Common myeloid progenitor, CD34-positive (primary cell): ENCODE data around the gene OMD.

Experiments used
- CTCF ChIA-PET: fragments of 350-600 bp; sonication (Branson Sonifier 250); formaldehyde crosslinking; loops from one replicate; lab custom pipeline; 2021; ENCODE audit warnings: antibody characterized with exemption; lab: Charles Lee
- POLR2A ChIA-PET: fragments of 350-600 bp; sonication (Branson Sonifier 250); formaldehyde crosslinking; loops from one replicate; lab custom pipeline; 2021; ENCODE audit warnings: antibody characterized with exemption; lab: Charles Lee
- DNase-seq, 3 donors: peaks; one replicate each; pipeline versions ENCODE4 v3.0.0 to v3.0.0-alpha.2; 2013
- H3K27ac ChIP-seq, 2 experiments: 1 replicate in 1 of 2; 2 replicates in 1 of 2; pipeline ENCODE4 v1.7.0; 2013; ENCODE audit warnings: inconsistent platforms in 2 of 2, low read length in 2 of 2, mild to moderate bottlenecking in 2 of 2, low read depth in 1 of 2, moderate library complexity in 1 of 2; ENCODE audit not compliant: severe bottlenecking in 2 of 2, insufficient read depth in 1 of 2, poor library complexity in 1 of 2
- H3K27me3 ChIP-seq, 5 experiments: replicated peaks in 2 of 5; 1 replicate in 3 of 5; 2 replicates in 2 of 5; pipeline versions ENCODE4 v1.6.1 to v1.7.0; 2013; ENCODE audit warnings: low read length in 4 of 5, mild to moderate bottlenecking in 2 of 5, moderate library complexity in 2 of 5, inconsistent platforms in 1 of 5; ENCODE audit not compliant: insufficient read depth in 5 of 5, control insufficient read depth in 4 of 5
- H3K36me3 ChIP-seq, 4 experiments: 1 replicate in 2 of 4; 2 replicates in 2 of 4; pipeline versions ENCODE4 v1.6.1 to v1.7.0; 2013; ENCODE audit warnings: low read length in 3 of 4, control low read depth in 1 of 4, mild to moderate bottlenecking in 1 of 4; ENCODE audit not compliant: control insufficient read depth in 4 of 4, insufficient read depth in 4 of 4
- H3K4me1 ChIP-seq, 4 experiments: 1 replicate in 3 of 4; 2 replicates in 1 of 4; pipeline versions ENCODE4 v1.6.1 to v1.7.1; 2013; ENCODE audit warnings: low read length in 3 of 4, mild to moderate bottlenecking in 3 of 4, control low read depth in 1 of 4, inconsistent platforms in 1 of 4, moderate library complexity in 1 of 4; ENCODE audit not compliant: control insufficient read depth in 4 of 4, insufficient read depth in 4 of 4; ENCODE audit errors: control extremely low read depth in 1 of 4
- H3K4me3 ChIP-seq, 7 experiments: 1 replicate in 4 of 7; 2 replicates in 3 of 7; pipeline versions ENCODE4 v1.5.1 to v1.7.0; 2013; ENCODE audit warnings: mild to moderate bottlenecking in 7 of 7, low read length in 6 of 7, moderate library complexity in 6 of 7, inconsistent platforms in 2 of 7, low read depth in 2 of 7, control low read depth in 1 of 7; ENCODE audit not compliant: insufficient read depth in 4 of 7, control insufficient read depth in 1 of 7; ENCODE audit errors: extremely low read depth in 1 of 7
- H3K9me3 ChIP-seq, 5 experiments: 1 replicate in 4 of 5; 2 replicates in 1 of 5; pipeline versions ENCODE4 v1.6.1 to v1.7.1; 2013; ENCODE audit warnings: low read length in 4 of 5, mild to moderate bottlenecking in 2 of 5, inconsistent platforms in 1 of 5, low read depth in 1 of 5, moderate library complexity in 1 of 5; ENCODE audit not compliant: control insufficient read depth in 4 of 5, insufficient read depth in 2 of 5; ENCODE audit errors: control extremely low read depth in 1 of 5
- WGBS: methylation state at CpG from one replicate; pipeline ENCODE4 v1.1.5; 2013; ENCODE audit not compliant: insufficient coverage; 5-methylcytosine and 5-hydroxymethylcytosine counted together

Gene OMD

GRCh38 chr9:92404042-92404836, 20.0 kb downstream of the OMD start, which contains the start of gene OGN:
Gene OGN, minus strand, starts transcription at chr9:92404578. Its CDS starts 1,171 bp downstream, at chr9:92403407.
- no CpG with 5 or more reads among the region's 5 CpGs for whole genome bisulfite sequencing
- H3K4me3 ChIP-seq: no peak within 1 kb of the TSS
- no peak within 1 kb of the TSS for H3K27ac ChIP-seq
- H3K36me3 ChIP-seq: peaks cover 0 to 3% (median 0%) of the 10 kb centered on the region in 4 experiments
- CTCF ChIA-PET: interaction anchor here (1.0 to 1.5 kb wide), 2 partner anchors 10 to 36 kb away, joined by 3 read pairs; no protein-coding TSS in a partner anchor
- peaks cover 17 to 34% (median 19%) of the 10 kb centered on the region in 4 experiments for H3K4me1 ChIP-seq
- no peak for DNase-seq
- no peaks in the 10 kb centered on the region for H3K9me3 ChIP-seq
- POLR2A ChIA-PET: no interaction called here
- no peaks in the 10 kb centered on the region for H3K27me3 ChIP-seq

- peak in 2 of 3 donors; percentile 14 to 18 for DNase-seq
- Histone ChIP-seq H3K27ac (no peak overlapping the region), H3K27me3 (no peaks in the 10 kb centered on the region), H3K9me3 (no peaks in the 10 kb centered on the region), H3K4me1 (peaks cover 17 to 34% (median 19%) of the 10 kb centered on the region in 4 experiments), H3K36me3 (no peaks in the 10 kb centered on the region), H3K4me3 (no peak overlapping the region)
- POLR2A ChIA-PET: no interaction called here
- CTCF ChIA-PET: interaction anchor here (0.8 to 1.5 kb wide), 4 partner anchors 11 to 37 kb away, joined by 3 to 4 read pairs (median 3); no protein-coding TSS in a partner anchor
- 88% methylated on average over 1 of the region's 5 CpGs for WGBS
These were observed 21.2 kb downstream of the OMD start for GRCh38 chr9:92402826-92403745.

GRCh38 chr9:92402360-92402759, 21.9 kb downstream of the OMD start:
- Histone ChIP-seq H3K36me3 (no peaks in the 10 kb centered on the region), H3K27ac (no peak overlapping the region), H3K4me3 (no peak overlapping the region), H3K27me3 (no peaks in the 10 kb centered on the region), H3K4me1 (peaks cover 17 to 32% (median 19%) of the 10 kb centered on the region in 4 experiments), H3K9me3 (no peaks in the 10 kb centered on the region)
- DNase-seq: no peak
- no CpG with 5 or more reads among the region's 1 CpG for WGBS
- ChIA-PET CTCF (interaction anchor here (1.3 to 1.7 kb wide), 2 partner anchors 15 to 33 kb away, joined by 4 to 6 read pairs; no protein-coding TSS in a partner anchor), POLR2A (no interaction called here)

GRCh38 chr9:92397853-92398252, 26.4 kb downstream of the OMD start:
- DNase-seq: no peak
- no peaks in the 10 kb centered on the region for H3K4me1 ChIP-seq
- H3K27ac ChIP-seq: no peak overlapping the region
- no peak overlapping the region for H3K4me3 ChIP-seq
- ChIA-PET POLR2A (no interaction called here), CTCF (interaction anchor here (1.7 kb wide), 1 partner anchor 8 kb away, joined by 5 read pairs; no protein-coding TSS in a partner anchor)
- H3K36me3 ChIP-seq: no peaks in the 10 kb centered on the region
- no peaks in the 10 kb centered on the region for H3K9me3 ChIP-seq
- 100% methylated on average over 3 of the region's 3 CpGs for WGBS
- no peaks in the 10 kb centered on the region for H3K27me3 ChIP-seq

GRCh38 chr9:92395617-92396016, 28.7 kb downstream of the OMD start:
- POLR2A ChIA-PET: no interaction called here
- no peaks in the 10 kb centered on the region for H3K36me3 ChIP-seq
- H3K27ac ChIP-seq: no peak overlapping the region
- H3K9me3 ChIP-seq: no peaks in the 10 kb centered on the region
- H3K4me1 ChIP-seq: no peaks in the 10 kb centered on the region
- DNase-seq: no peak
- H3K27me3 ChIP-seq: no peaks in the 10 kb centered on the region
- no CpG with 5 or more reads among the region's 1 CpG for WGBS
- no peak overlapping the region for H3K4me3 ChIP-seq
- CTCF ChIA-PET: no interaction called here

- no CpG with 5 or more reads among the region's 1 CpG for WGBS
- no peaks in the 10 kb centered on the region for H3K36me3 ChIP-seq
- H3K4me3 ChIP-seq: no peak overlapping the region
- H3K27ac ChIP-seq: no peak overlapping the region
- no peaks in the 10 kb centered on the region for H3K9me3 ChIP-seq
- no peaks in the 10 kb centered on the region for H3K4me1 ChIP-seq
- no peak for DNase-seq
- no peaks in the 10 kb centered on the region for H3K27me3 ChIP-seq
- CTCF ChIA-PET: interaction anchor here (0.6 kb wide), 2 partner anchors 14 to 43 kb away, joined by 3 read pairs; no protein-coding TSS in a partner anchor
- POLR2A ChIA-PET: no interaction called here
These were observed 30.6 kb downstream of the OMD start for GRCh38 chr9:92393686-92394085.
